Left lung (tissue), 10 donors: ENCODE results near the gene SNX14. TPM values are rescaled to one million over a fixed set of nuclear protein-coding genes. Genes with fewer than 3 reads are reported as not detected.

ENCODE experiments used
- ATAC-seq: fragments of 200-7000 bp; cut with Tn5 transposase; one replicate; pipeline ENCODE4 v1.9.1; 2020; ENCODE audit warnings: moderate library complexity
- DNase-seq, 4 donors: peaks; one replicate each; pipeline ENCODE4 v3.0.0-alpha.2; 2013 to 2020
- H3K27ac ChIP-seq, 2 donors: fragments of 200-600 bp; sonication (generic) in 1 of 2; one replicate each; pipeline versions ENCODE4 v1.5.0 to v1.8.0; 2020 to 2021
- H3K27me3 ChIP-seq, 2 donors: fragments of 200-600 bp; sonication (generic) in 1 of 2; one replicate each; pipeline versions ENCODE4 v1.5.0 to v1.8.0; 2020 to 2021
- H3K36me3 ChIP-seq, 2 donors: fragments of 200-600 bp; sonication (generic) in 1 of 2; one replicate each; pipeline versions ENCODE4 v1.5.0 to v1.8.0; 2020 to 2021
- H3K4me1 ChIP-seq, 2 donors: fragments of 200-600 bp; one replicate each; pipeline ENCODE4 v1.8.0; 2021
- H3K4me3 ChIP-seq, 2 donors: fragments of 200-600 bp; sonication (generic) in 1 of 2; one replicate each; pipeline versions ENCODE4 v1.5.0 to v1.8.0; 2020 to 2021; ENCODE audit warnings: mild to moderate bottlenecking in 1 of 2
- H3K9me3 ChIP-seq, 2 donors: fragments of 200-600 bp; sonication (generic) in 1 of 2; one replicate each; pipeline versions ENCODE4 v1.5.0 to v1.8.0; 2020 to 2021
- CTCF ChIP-seq, 2 donors: fragments of 200-600 bp; sonication (generic) in 1 of 2; IDR thresholded peaks; one replicate each; pipeline versions ENCODE4 v1.5.0 to v1.8.0; 2021; ENCODE audit warnings: antibody characterized with exemption in 2 of 2
- intact Hi-C, 2 donors: fragments of 100-400 bp; cut with DNase I; formaldehyde crosslinking; loops; one replicate each; pipeline versions ENCODE4 v1.11.2 to v1.14.2; 2022
- polyA plus RNA-seq, 6 donors: library from polyadenylated mRNA; unstranded; fragments of 120-200 nt; gene quantifications; one replicate each; pipeline ENCODE4 v1.2.1, GENCODE V29; 2013; ENCODE audit not compliant: insufficient read length in 6 of 6
- total RNA-seq, 2 donors: library from RNA; stranded (reverse); fragmentation: NEBNext Ultra II Directional; extraction: Animal tissue kit (Norgen Biotek cat#: 25700); gene quantifications; one replicate each; pipeline ENCODE4 v1.2.1, GENCODE V29; 2021
- donor health status: DM: no; HTN: yes; CAD: no.
- donor health status: DM: no; HTN: no; CAD: no.

The SNX14 gene
- total and polyA plus RNA-seq, 8 donors = 79.9 to 150 (median 125) TPM

GRCh38 chr6:85493389-85493788 lies 100.3 kb downstream of the SNX14 start:
- H3K9me3 ChIP-seq = peaks cover 0 to 5% of the 10 kb centered on the region in 2 donors
- intact Hi-C loops = no loop called here
- peaks cover 0 to 3% of the 10 kb centered on the region in 2 donors for H3K4me1 ChIP-seq
- no peak for ATAC-seq
- no peak for TF ChIP-seq CTCF (IDR thresholded peaks at IDR 0.05)
- no peak overlapping the region for H3K27ac ChIP-seq
- H3K36me3 ChIP-seq = no peaks in the 10 kb centered on the region
- H3K4me3 ChIP-seq = no peak overlapping the region
- DNase-seq = no peak
- H3K27me3 ChIP-seq = no peaks in the 10 kb centered on the region

GRCh38 chr6:85490516-85491248 lies 103.0 kb downstream of the SNX14 start:
- no peaks in the 10 kb centered on the region for H3K9me3 ChIP-seq
- peaks cover 0 to 3% of the 10 kb centered on the region in 2 donors for H3K4me1 ChIP-seq
- intact Hi-C loops = no loop called here
- no peak overlapping the region for H3K27ac ChIP-seq
- TF ChIP-seq CTCF (IDR thresholded peaks at IDR 0.05) = no peak
- H3K36me3 ChIP-seq = no peaks in the 10 kb centered on the region
- ATAC-seq (no peak), DNase-seq (no peak)
- no peak overlapping the region for H3K4me3 ChIP-seq
- H3K27me3 ChIP-seq = no peaks in the 10 kb centered on the region

GRCh38 chr6:85484948-85485347 lies 108.7 kb downstream of the SNX14 start:
- Histone ChIP-seq H3K27me3 (no peaks in the 10 kb centered on the region), H3K4me1 (no peaks in the 10 kb centered on the region), H3K9me3 (no peaks in the 10 kb centered on the region), H3K36me3 (no peaks in the 10 kb centered on the region), H3K27ac (no peak overlapping the region), H3K4me3 (no peak overlapping the region)
- intact Hi-C loops = loop anchor here in 1 of 2 donors (5.0 kb wide), 1 partner anchor 128 kb away; no protein-coding TSS in a partner anchor
- no peak for TF ChIP-seq CTCF (IDR thresholded peaks at IDR 0.05)
- no peak for ATAC-seq
- no peak for DNase-seq

- H3K27ac ChIP-seq = no peak overlapping the region
- TF ChIP-seq CTCF (IDR thresholded peaks at IDR 0.05) = no peak
- H3K36me3 ChIP-seq = no peaks in the 10 kb centered on the region
- no peak for ATAC-seq
- DNase-seq = no peak
- no peaks in the 10 kb centered on the region for H3K4me1 ChIP-seq
- H3K9me3 ChIP-seq = no peaks in the 10 kb centered on the region
- no peaks in the 10 kb centered on the region for H3K27me3 ChIP-seq
- no peak overlapping the region for H3K4me3 ChIP-seq
- intact Hi-C loops = loop anchor here in 1 of 2 donors (5.0 kb wide), 1 partner anchor 127 kb away; no protein-coding TSS in a partner anchor
Measured at GRCh38 chr6:85483846-85484245, 109.8 kb downstream of the SNX14 start.

- Histone ChIP-seq H3K27me3 (no peaks in the 10 kb centered on the region), H3K9me3 (no peaks in the 10 kb centered on the region), H3K27ac (no peak overlapping the region), H3K4me3 (no peak overlapping the region), H3K36me3 (no peaks in the 10 kb centered on the region), H3K4me1 (no peaks in the 10 kb centered on the region)
- TF ChIP-seq CTCF (IDR thresholded peaks at IDR 0.05) = peak; percentile 99 to 100
- intact Hi-C loops = loop anchor here in 1 of 2 donors (5.0 kb wide), 1 partner anchor 126 kb away; no protein-coding TSS in a partner anchor
- ATAC-seq = peak; percentile 98
- peak; percentile 52 to 93 (median 64) for DNase-seq
Measured at GRCh38 chr6:85482905-85483700, 110.6 kb downstream of the SNX14 start.
